Measurements from ENCODE around the gene KIAA0930.
"Not testable (repeated sequence)": the region's sequence is repeated elsewhere in the genome, so short reads cannot be mapped to it uniquely, and the experiment has no call there.

KIAA0930 gene

GRCh38 chr22:45262931-45263462, 22.3 kb upstream of the KIAA0930 start:
- no peak for DNase-seq

GRCh38 chr22:45262195-45262930, 21.7 kb upstream of the KIAA0930 start:
- no peak for DNase-seq

GRCh38 chr22:45261407-45262088, 20.9 kb upstream of the KIAA0930 start:
- DNase-seq, result no peak

GRCh38 chr22:45260395-45260759, 19.7 kb upstream of the KIAA0930 start:
- not testable (repeated sequence) for DNase-seq

GRCh38 chr22:45259754-45260394, 19.2 kb upstream of the KIAA0930 start:
- no peak for DNase-seq

- not testable (repeated sequence) for DNase-seq
Measured at GRCh38 chr22:45257941-45258340, 17.2 kb upstream of the KIAA0930 start.

DNA sequence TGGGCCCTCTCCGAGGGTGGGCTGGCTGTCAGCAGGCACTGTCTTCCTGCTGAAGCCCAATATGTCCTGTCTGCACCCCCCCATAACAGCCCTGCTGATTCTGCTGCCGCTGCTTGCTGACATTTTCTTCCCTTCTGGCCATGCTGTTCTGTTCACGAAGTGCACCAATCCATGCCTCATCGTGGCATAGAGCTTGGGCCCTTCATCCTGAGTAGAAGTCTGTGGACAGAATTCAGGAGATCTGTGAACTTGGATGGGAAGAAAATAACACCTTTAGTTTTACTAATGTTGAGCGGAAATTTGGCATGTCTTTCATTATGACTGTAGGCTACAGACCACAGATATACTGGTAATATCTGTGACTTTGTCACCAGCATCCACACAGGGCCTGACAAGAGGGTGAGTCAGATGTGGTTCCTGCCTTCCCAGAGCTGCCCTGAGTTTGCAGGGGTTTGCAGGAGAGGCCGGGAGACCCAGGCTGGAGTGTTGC, 14.1 kb upstream of the KIAA0930 start:
- DNase-seq, result no peak

GRCh38 chr22:45254388-45254787, 13.7 kb upstream of the KIAA0930 start:
- DNase-seq, result no peak

GRCh38 chr22:45253039-45253641, 12.4 kb upstream of the KIAA0930 start:
- DNase-seq, result no peak

DNA sequence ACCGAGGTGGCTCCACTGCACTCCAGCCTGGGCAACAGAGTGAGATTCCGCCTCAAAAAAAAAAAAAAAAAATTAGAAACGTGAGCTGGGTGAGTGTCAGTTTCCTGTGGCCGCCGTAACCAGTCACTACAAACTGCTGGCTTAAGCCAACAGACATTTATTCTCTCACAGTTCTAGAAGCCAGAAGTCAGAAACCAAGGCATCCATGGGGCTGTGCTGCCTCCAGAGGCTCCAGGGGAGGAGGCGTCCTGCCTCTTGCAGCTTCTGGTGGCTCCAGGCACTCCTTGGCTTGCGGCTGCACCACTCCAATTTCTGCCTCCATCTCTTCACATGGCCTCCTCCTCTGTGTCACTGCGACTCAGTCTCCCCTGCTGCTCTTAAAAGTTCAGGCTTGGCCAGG, 11.1 kb upstream of the KIAA0930 start:
- DNase-seq, result no peak

DNA sequence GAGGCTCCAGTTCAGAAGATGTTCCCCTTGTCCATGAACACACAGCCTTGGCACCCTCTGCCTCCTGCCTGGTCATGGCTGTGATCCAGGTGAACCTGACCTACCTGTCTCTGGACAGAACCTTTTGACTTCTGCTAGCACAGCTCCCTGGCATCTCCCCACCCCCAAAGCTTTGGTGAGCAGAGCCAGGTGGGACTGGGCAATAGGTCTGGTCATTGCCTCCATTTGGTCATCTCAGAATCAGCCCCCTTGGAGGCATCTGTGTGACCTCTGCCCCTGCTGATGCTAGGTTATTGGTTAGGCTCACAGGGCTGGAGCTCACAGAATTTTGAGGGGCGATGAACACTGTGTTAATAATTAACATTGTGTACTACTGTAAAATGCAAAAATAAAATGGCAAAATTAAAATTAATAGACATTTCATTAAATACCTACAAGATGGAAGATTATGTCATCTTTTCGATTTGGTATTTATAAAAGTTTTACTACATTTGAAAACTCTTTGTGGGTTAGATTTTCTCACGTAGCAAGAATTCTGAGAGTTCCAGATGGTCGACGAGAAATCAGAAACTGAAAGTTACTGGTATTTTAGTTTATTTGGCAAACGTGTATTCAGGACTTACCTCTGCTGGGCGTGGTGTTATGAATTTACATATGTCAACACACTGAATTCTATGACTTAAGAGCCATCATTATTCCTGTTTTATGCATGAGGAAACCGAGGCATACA, 8.3 kb upstream of the KIAA0930 start:
- DNase-seq, result no peak

GRCh38 chr22:45246060-45246985, 5.6 kb upstream of the KIAA0930 start:
- no peak for DNase-seq

GRCh38 chr22:45244916-45245315, 4.2 kb upstream of the KIAA0930 start:
- no peak for DNase-seq

- peak in 1 of 2 experiments; percentile 48 for DNase-seq
Measured at GRCh38 chr22:45242778-45243191, 2.1 kb upstream of the KIAA0930 start.

GRCh38 chr22:45240104-45240809, 437 bp downstream of the KIAA0930 start:
- no peak for DNase-seq

GRCh38 chr22:45239681-45240051, 1.0 kb downstream of the KIAA0930 start:
- DNase-seq, result no peak

DNA sequence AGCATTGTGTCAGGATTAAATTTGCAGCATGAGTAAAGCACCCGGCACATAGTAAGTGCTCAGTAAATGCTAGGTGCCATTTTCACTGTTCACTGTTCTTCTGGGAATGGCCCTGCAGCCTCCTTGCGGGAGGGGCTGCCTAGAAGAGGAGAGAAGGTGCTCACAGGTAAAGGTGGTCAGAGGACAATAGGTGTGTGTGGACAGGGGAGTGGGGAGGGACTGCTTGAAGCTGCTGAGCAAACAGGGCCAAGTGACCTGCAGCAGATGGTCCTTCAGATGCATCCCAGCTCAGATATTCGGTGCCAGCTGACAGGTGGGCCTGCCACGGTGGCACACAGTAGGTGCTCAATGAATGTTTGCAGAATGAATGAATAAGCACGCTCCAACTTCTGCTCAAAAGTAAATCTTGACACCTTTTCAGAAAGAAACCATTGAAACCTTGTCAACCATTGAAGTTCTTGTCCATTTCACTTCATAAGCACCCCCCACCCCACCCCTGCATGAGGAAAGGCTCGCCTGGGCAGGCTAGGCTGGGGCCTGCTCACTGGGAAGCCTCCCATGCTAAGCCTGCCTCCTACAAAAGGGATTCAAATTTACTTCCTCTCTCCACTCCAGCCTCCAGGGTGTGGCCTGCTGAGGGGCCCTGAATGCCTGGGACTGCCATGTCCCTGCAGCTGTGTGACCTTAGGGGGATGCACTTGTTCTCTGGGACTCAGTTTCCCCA, 1.6 kb downstream of the KIAA0930 start:
- no peak for DNase-seq

- DNase-seq, result no peak
Measured at GRCh38 chr22:45238076-45238956, 2.4 kb downstream of the KIAA0930 start.

Data from NCI-H1930 (cell line).